AML-193 (cell line): Measurements from ENCODE around the gene NRXN3.
A peak's percentile ranks its signal among the peaks of the same experiment; 100 is the strongest.
"Not testable (repeated sequence)": the region's sequence is repeated elsewhere in the genome, so short reads cannot be mapped to it uniquely, and the experiment has no call there.

Experiments used
- DNase-seq, 2 experiments: peaks; one replicate each; lab custom pipeline; 2025; lab: John Stamatoyannopoulos, UW

NRXN3 gene

DNA sequence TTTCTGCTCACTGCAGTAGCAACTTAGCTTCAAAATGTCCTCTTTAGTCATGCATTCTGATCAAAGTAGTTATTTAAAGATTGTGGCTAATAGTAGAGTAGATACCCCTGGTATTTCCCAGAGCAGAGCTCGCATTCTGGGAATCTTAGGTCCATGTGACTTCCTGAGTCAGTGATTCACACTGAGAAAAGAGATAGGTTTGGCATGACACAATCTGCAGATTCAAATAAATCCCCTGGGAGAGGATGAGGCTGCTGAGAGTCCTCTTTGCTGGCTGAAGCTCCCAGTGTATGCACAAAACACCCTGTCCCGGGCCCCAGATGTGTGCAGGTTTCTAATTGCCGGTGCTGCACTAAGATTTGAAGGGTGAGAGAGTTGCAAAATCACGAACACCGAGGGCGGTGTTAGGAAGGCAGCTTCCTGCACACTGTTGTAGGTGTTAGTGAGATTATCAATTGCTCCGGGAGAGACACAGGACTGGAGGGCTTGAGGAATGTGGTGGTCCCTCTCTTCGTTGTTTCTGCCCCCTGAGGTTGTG, 233.2 kb downstream of the NRXN3 start:
- no peak for DNase-seq

DNA sequence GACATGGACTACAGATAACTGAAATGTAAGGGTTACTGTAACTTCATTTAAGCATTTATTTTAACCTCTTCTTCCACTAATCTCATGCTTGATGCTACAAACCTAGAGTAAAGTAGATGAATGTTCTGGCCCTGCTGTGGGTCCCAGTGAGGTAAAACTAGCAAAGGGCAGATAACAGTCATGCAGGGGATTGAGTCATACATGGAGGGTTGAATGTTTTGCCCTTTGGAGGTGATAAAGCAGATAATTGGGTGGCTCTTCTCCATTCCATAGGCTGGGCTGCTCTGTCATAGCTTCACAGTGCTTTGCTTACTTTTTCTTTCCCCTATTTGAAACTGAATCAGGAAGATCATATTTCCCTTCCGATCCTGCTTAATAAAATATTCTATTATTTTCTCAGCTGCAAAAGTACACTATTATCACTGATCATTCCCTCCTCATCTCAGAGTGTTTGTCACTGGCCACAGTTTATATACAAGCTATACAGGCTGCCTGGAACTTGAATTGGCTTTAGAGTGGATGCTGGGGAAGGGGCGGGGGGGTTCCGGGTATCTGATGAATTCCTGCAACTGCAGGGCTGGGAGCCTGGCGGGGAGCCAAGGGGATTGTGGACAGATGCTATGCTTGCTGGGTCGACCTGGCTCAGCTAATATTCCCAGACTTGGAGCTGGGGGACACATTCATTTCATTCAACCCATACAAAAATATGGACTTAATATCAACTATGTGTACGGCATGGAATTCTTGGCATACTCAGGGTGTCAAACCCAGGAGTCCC, 235.1 kb downstream of the NRXN3 start:
- no peak for DNase-seq

DNA sequence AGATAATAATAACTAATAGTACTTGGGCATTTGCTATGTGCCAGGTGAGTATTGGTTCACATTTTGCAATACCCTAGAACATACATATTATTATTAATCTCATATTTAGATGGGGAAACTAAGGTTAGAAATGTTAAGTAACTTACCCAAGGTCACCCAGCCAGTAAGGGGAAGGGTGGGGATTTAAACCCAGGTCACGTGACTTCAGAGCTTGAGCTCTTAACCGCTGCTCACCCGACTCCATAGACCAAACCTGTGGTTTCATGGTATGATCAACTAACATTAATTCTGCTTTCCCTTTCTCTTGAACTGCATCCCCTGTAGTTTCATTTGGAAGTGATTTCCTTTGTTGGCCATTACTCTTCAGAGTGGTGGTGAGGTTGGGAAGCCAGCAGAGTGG, 242.3 kb downstream of the NRXN3 start:
- DNase-seq, result no peak

DNA sequence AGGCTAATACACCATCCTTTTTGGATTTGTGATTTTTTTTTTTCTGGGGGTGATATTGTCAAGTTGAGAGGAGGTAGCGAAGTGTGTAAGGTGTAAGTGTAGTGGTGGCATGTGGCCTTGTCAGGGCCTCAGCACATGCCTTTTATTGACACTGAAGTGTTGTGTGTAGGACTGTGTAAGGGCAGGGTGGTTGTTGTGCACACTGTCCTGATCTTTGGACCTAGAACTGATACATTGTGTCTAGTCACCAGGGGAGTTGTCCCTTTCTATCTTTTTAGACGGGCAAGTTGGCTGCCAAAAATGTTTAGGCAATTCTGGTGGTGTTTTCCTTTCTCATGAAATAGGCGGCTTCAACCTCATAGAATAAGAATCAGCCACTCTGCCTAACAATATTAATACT, 244.0 kb downstream of the NRXN3 start:
- no peak for DNase-seq

DNA sequence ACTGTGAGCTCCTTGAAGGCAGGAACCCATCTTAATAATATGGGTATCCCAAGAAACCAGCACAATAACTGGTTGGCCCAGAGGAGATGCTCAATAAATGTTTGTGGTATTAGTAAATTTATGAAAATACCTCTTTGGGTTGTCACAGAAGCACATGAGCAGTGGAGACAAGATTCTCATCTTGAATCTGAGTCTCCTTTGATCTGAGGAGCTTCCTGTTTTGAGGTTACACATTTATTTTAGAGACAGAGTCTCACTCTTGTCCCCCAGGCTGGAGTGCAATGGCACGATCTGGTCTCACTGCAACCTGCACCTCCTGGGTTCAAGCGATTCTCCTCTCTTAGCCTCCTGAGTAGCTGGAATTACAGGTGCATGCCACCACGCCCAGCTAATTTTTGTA, 247.4 kb downstream of the NRXN3 start:
- DNase-seq, result no peak

DNA sequence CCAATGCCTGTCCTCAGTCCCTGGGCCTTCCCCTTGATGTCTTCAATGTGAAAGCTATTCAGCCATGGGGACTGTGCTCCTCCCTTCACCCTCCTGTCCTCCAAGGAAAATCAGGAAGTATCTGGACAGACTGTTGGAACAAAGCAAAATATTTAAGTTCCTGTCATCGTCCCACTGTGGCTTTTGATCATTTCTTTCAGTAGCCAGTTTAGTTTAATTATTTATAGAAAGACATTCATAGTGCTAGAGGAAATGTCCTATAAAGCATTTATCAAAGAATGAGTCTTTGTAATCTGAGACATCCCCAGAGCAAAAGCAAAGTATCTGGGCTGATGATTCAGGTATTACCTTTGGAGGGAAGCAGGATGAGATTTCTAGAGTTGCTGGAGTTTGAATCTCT, 254.1 kb downstream of the NRXN3 start:
- DNase-seq, result no peak

DNA sequence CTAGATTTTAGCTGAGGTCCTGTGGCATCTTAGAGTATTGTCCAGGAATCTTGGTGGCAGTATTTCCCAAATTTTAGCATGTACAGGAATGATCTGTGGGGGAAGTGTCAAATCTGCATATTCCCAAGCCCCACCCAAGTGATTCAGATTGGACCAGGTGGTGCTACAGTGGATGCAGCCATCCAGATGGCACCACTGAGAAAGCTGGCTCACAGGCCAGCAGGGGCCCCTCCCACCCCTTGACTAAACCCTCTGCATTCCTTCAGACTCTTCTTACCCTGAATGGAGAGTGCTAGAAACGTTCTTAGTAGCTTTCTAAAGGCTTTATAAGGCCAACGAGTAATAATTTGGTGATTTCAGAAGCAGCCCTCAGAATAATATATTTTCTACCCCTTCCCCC, 255.2 kb downstream of the NRXN3 start:
- DNase-seq, result no peak

DNA sequence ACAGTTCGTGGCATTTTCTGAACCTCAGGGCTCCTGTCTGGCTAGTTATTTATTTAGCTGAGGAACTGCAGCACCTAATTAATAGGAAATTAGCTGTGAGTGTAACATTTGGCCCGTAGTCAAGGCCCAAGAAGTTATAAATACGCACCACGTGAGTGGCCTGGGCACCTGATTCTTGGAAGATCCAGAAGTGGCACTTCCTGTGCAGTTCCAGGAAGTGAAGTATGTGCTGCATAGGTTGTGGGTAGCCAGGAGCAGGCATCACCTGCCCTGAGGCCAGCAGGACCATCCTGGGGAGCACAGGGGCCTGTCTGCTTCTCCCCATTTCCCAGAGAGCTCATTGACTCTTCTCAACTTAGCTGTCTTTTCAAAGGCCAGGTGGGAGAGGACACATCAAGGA, 255.6 kb downstream of the NRXN3 start:
- DNase-seq, result no peak

DNA sequence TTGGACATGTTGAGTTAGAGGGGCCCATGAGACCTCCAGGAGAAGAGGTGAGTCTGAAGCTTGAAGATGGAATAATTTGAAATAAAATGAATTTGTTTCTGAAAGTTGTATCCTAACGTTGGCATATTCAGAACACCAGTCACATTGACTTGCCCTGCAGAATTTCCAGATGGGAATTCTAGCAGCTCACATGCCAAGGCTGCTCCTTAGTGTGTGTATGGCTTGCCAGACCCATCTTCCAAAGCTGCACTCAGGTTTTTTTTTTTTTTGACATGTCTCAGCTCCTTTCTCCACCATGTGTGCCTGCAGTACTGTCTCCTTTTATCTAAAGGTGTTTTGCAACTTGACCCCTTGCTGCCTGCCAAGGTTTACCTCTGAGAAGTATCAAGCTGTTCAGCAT, 261.9 kb downstream of the NRXN3 start:
- no peak for DNase-seq

DNA sequence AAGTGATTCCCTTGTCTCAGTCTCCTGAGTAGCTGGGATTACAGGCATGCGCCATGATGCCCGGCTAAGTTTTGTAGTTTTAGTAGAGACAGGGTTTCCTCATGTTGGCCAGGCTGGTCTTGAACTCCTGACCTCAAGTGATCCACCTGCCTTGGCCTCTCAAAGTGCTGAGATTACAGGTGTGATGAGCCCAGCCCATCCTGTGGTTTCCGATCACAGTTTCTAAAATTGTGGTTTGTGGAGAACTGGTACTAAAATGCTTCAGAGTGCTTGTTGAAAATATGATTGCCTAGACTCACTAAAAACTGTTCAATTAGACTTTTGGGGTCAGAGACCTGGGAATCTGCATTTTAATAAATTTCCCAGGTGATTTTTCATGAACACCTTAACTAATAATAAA, 267.3 kb downstream of the NRXN3 start:
- DNase-seq, result not testable (repeated sequence)

DNA sequence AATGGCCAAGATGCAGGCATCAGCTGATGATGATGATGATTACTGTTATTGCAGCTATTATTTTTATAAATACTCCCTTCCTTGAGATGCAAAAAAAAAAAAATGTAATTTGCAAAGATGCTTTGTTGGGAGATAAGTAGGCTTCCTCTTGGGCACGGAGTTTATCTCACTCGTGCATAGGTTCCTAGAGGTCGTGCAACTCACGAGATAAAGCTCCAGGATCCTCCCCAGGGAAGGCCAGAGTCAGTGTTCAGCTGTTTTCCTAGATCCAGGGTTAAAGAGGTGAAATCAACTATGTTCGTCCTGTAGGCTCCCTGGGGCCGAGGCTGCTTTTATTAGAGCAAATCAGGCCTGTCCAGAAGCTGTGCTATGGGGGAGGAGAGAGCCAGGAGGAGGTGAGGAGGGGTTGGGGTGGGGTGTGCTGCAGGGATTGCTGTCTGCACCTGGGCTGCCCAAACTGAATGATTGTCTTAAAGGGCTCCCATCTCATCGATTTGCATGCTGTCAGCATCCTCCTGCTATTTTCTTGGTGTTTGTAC, 270.3 kb downstream of the NRXN3 start:
- DNase-seq, result no peak

DNA sequence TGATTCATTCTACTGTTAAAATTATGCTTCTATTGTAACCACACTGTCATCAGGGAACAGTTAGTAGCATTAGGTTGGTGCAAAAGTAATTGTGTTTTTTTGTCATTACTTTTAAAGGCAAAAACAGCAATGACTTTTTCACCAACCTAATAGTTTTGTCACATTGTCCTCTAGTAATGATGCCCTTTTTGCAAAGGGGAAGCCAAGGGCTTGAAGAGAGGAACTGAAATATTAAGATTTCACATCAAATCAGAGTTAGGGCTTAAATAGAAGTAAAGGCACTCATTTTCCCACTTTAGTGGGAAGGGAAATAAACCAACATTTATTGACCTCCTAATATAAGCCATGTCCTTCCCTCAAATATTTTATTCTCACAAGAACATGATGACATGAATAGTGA, 273.7 kb downstream of the NRXN3 start:
- DNase-seq, result no peak

DNA sequence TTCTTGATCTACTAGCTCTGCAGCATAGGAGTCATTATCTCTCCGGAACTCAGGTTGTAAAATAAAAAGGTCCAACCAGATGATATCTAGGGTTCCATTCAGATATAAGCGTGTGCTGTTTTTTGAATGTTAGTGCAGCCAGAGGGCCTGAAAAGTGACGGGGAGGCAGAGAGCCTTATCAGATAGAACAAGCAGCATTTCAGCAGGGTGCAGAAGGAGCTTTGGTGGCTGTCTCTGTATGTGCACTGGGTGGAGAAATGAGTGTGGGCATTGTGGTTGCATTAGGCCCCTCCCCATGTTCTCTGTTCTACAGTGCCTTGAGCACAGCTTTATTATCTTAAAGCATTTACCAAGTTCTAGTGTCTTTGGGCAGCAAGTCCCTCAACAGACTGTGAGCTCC, 275.1 kb downstream of the NRXN3 start:
- no peak for DNase-seq

DNA sequence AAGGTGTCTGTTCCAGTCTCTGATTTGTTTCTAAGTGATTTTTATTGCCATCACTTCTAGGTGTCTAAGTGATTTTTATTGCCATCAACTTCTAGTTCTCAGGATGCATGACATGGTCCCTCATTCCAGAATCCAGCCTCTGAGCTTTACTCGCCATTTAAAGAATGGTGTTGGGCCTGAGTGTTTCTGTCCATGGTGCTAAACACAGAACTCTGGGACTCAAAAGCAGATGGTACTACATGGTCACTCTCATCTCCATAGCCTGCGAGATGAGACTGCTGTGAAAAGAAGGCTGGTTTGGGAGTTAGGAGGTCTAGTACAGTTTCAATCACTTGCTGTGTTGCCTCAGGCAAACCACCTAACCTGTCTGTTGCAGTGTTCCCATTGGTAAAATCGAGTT, 276.6 kb downstream of the NRXN3 start:
- DNase-seq, result no peak

DNA sequence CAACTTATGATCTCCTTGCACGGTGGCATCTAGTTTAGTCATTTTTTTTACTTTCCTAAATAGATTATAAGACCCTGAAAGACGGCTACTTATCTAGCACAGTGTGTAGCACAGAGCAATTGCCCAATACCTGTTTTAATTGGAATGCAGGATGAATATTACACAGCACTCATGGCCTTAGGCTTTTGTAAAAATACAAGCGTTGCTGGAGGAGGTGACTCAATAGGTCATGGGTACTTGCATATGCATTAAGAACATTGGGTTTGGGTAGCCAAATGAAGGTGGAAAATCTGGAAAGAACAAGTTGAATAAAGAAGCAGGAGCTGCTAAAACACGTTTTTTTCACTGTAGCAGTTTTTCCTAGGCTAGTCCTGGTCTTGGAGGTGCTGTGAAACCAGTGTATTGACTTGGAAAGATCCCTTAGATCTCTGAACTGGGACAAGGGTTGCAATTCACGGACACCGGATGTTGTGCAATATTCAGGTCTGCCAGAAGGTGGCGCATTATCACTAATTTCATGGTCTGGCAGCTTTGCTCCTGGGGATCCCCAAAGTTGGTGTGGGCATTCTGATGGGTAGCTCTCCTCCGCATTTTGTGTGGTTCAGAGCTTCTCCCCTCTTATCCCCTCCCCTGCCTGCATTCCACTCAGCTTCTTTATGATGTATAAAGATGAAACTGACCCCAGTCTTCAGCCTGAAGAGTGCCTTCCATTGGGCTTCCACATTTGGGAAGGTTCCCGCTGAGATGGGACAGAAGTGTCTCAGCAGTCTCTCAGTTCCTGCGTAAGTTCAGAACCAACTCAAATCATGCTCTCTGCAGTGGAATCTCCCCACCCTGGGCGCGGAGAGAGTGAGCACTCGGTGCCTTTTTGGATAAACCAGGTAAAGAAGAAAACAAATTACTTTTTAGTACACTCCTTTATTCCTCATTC, 278.3 kb downstream of the NRXN3 start:
- peak; percentile 22 to 25 for DNase-seq

DNA sequence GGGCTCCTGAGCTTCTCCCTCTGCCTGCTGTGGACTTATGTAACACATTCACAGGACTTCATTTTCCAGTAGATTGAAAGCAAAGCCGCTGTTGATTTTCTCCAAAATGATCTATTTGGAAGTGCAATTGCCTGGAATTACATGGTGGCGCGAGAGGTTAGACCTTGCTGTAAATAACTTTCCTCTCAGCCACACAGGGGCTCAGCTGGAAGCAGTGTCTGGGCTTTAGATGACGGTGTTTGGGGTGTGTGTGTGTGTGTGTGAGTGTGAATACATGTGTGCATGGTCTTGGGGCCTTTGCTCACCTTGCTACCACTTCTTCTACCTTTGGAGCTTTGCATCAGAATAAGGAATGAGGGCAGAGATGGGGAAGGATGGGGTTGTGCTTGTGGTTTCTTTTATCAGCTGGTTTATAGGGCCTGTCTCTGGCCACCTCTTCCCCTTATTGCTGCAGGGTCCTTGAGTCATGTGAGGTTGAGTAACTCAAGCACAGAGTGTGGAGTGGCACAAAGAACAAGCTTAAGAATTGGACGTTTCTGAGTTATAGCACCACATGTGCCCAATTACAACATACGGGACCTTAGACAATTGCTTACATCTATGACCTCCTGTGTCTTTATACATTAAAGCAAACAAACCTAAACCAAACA, 280.6 kb downstream of the NRXN3 start:
- DNase-seq, result peak; percentile 17 to 26

DNA sequence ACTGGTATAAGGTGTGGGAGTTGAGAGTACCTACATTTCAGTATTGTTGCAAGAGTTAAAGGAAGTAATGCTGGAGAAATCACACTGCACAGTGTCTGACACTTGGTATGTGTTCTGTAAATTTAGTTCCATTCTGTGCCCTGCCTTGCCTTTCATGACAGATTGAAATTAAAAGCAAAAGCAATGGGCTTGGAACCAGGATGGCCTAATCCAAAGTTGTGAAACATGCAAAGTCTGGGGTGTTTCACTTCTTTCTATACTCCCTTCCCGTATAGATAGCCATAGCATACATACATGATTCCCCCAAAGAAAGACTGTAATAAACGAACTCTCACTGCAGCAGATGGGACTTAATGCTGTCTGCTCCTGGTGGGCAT, 281.1 kb downstream of the NRXN3 start:
- DNase-seq, result no peak

DNA sequence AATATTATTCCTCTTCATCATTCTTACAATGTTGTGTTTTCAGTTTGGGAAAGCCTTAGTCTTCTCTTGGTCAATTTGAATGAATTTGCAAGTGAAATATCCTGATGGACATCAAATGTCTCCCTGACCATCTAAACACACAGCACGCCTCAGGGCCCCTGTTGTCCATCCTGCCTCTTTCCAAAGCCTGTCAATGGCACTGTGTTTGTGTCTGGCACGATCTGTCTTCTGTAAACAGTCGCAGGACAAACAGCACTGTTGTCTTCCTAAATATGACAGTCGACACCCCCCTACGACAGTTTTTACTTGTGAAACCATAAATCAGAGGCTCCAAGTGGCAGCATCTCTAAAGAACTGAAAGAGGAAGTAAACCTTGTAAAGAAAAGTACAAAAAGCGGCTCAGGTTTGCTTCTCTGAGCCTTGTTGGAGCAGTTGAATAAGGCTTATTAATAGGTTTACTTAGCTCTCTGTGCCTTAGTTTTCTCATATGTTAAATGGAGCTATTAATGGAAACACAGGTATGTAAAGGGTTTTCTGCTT, 285.8 kb downstream of the NRXN3 start:
- DNase-seq, result no peak

DNA sequence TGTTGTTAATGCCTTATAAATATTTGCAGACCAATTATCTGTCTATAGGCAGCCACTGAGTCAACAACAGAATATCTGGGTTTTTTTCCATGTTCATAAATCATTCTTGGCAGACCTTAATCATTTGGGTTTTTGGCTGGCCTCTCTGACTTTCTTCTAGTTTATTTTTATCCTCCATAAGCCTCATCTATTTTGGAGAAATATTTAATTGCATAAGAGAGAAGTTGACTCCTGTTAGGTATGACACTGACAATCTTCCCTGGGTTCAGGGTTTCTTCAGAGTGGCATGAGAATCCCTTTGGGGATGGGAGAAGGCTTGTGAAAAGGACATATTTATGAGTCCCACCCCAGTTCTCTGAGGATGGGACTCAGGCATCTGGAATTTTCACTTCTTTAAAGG, 299.8 kb downstream of the NRXN3 start:
- DNase-seq, result no peak

DNA sequence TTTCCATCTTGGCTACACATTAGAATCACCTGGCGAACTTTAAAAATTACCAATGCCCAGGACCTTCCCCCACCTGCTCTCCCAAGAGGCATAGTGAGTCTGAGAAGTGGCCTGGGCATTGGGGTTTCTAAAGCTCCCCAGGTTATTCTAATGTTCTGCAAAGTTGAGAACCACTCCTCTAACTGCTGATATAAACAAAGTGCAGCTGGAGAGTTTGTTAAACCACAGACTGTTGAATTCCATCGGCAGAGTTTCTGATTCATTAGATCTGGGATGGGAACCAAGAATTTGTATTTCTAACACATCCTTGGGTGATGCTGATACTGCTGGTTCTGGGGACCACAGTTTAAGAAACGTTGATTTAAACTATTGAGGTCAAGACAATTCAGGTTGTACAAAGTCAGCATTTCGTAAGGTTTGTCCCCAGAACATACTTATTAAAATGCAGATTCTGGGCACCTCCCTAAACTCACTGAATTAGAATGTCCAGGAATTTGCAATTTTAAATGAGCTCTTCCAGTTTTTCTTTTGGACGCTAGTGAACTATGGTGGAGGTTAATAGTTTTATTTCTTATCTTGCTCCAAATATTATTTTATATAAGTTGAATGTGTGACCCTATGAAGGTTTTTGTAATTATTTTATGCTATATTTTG, 309.1 kb downstream of the NRXN3 start:
- DNase-seq, result no peak

DNA sequence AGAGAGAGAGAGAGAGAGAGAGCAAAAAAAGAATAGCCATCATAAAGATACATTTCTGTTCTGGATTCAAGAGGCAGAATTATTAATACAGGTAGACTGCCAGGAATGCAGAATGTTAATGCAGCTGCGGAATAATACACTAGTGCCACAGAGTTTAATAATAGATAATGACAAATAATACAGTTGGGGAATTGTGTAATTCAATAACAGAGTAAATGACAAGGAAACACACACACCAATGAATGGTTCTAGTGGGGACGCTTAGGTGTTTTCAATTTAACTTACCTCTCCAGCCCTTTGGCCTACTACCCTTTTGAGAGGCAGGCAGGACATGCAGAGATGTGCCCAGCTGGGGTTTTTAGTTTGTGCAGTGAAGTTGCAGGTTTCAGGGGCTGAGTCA, 313.9 kb downstream of the NRXN3 start:
- DNase-seq, result no peak
